ENCODE data around the gene DMD. TPM values are rescaled to one million over a fixed set of nuclear protein-coding genes. Genes with fewer than 3 reads are reported as not detected.

Gene DMD
- total and polyA plus RNA-seq, 2 donors from 2014 or later, result 4.2 to 17.9 TPM

DNA sequence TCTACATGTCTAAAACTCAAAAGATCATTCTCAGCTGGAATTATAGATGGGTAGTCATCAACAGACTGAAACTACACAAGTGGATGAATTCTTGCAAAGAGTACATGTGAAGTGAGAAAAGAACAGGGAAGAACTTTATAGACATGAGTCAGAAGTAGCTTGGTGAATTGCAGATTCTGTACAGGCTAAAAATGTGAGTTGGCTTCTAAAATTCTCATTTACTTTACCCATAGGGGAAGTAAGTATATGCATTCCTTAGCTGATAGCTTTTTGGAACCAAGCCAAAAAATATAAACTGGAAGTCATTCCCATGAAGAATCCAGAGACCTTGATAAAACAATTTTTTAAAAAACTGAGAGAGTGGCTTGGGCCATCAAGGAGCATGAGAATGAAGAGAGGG lies 1555.3 kb downstream of the DMD start:
- no peaks in the 10 kb centered on the region for H3K27me3 ChIP-seq (ENCODE audit: control insufficient read depth, insufficient read depth, low read length)
- H3K36me3 ChIP-seq (ENCODE audit: control insufficient read depth in 2 of 3, insufficient read depth in 3 of 3, low read length in 3 of 3), result no peaks in the 10 kb centered on the region
- H3K9me3 ChIP-seq (ENCODE audit: control insufficient read depth in 2 of 3, insufficient read depth in 1 of 3, low read length in 3 of 3), result no peaks in the 10 kb centered on the region
- no peak for FAIRE-seq
- no peak overlapping the region for H3K9ac ChIP-seq (ENCODE audit: low read length in 3 of 3)
- intact Hi-C loops (cut with DNase I), result no loop called here
- H3K27ac ChIP-seq (ENCODE audit: low read depth in 2 of 2, low read length in 2 of 2), result no peak overlapping the region
- H3K4me3 ChIP-seq (ENCODE audit: low read length in 3 of 3), result no peak overlapping the region
- TF ChIP-seq, protein P1, sequence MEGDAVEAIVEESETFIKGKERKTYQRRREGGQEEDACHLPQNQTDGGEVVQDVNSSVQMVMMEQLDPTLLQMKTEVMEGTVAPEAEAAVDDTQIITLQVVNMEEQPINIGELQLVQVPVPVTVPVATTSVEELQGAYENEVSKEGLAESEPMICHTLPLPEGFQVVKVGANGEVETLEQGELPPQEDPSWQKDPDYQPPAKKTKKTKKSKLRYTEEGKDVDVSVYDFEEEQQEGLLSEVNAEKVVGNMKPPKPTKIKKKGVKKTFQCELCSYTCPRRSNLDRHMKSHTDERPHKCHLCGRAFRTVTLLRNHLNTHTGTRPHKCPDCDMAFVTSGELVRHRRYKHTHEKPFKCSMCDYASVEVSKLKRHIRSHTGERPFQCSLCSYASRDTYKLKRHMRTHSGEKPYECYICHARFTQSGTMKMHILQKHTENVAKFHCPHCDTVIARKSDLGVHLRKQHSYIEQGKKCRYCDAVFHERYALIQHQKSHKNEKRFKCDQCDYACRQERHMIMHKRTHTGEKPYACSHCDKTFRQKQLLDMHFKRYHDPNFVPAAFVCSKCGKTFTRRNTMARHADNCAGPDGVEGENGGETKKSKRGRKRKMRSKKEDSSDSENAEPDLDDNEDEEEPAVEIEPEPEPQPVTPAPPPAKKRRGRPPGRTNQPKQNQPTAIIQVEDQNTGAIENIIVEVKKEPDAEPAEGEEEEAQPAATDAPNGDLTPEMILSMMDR (IDR thresholded peaks at IDR 0.05; ENCODE audit: borderline replicate concordance, extremely low read depth, insufficient read depth), result no peak
- no peaks in the 10 kb centered on the region for H3K4me1 ChIP-seq (ENCODE audit: control insufficient read depth in 2 of 3, insufficient read depth in 2 of 3, low read depth in 1 of 3, low read length in 3 of 3)
- DNase-seq, result no peak

DNA sequence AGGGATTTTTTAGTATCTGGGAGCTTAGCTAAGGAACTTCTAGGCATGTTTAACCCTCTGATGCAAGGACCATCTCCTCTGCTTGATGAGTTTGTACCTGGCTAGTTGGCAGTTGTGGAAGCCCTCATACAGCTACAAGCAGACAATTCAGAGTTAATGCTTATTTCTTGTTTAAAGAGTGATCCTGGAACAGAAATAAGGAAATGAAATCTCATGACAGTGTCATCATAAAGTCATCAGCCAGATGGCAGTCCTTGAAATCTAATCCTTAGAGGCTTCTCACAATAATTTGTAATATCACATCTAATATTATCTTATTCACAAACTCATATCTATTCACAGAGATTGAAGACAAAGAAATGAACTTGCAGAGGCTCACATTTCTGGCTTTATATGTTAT lies 1557.9 kb downstream of the DMD start:
- intact Hi-C loops (cut with DNase I), result no loop called here
- TF ChIP-seq, protein P1 (IDR thresholded peaks at IDR 0.05; ENCODE audit: borderline replicate concordance, extremely low read depth, insufficient read depth), result no peak
- no peak for FAIRE-seq

DNA sequence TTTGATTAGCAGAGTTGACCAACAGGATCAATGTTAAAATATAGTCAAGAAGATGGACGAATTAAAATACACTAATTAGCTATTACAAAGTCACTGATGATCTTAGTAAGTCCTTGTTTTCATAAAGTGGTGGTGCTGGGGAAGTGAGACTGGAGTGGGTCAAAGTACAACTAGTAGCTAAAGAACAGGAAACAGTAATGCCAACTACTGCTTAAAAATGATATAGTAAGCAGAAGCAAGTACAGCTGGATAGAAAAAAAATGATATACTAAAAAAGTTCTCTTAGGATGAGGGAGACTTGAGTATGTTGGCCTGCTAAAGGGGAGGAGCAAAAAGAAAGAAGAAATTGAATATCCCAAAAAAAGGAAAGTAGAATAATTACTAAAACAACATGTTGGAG lies 1558.7 kb downstream of the DMD start:
- no peaks in the 10 kb centered on the region for H3K27me3 ChIP-seq (ENCODE audit: control insufficient read depth, insufficient read depth, low read length)
- FAIRE-seq, result no peak
- H3K4me1 ChIP-seq (ENCODE audit: control insufficient read depth in 2 of 3, insufficient read depth in 2 of 3, low read depth in 1 of 3, low read length in 3 of 3), result no peaks in the 10 kb centered on the region
- no peak overlapping the region for H3K27ac ChIP-seq (ENCODE audit: low read depth in 2 of 2, low read length in 2 of 2)
- TF ChIP-seq, protein P1 (IDR thresholded peaks at IDR 0.05; ENCODE audit: borderline replicate concordance, extremely low read depth, insufficient read depth), result no peak
- intact Hi-C loops (cut with DNase I), result no loop called here
- no peak overlapping the region for H3K4me3 ChIP-seq (ENCODE audit: low read length in 3 of 3)
- H3K9ac ChIP-seq (ENCODE audit: low read length in 3 of 3), result no peak overlapping the region
- H3K9me3 ChIP-seq (ENCODE audit: control insufficient read depth in 2 of 3, insufficient read depth in 1 of 3, low read length in 3 of 3), result no peaks in the 10 kb centered on the region
- no peak for DNase-seq
- no peaks in the 10 kb centered on the region for H3K36me3 ChIP-seq (ENCODE audit: control insufficient read depth in 2 of 3, insufficient read depth in 3 of 3, low read length in 3 of 3)

More for the DNA sequence above, 1557.9 kb downstream of the DMD start:
- Histone ChIP-seq H3K9me3 (ENCODE audit: control insufficient read depth in 2 of 3, insufficient read depth in 1 of 3, low read length in 3 of 3) (no peaks in the 10 kb centered on the region), H3K4me1 (ENCODE audit: control insufficient read depth in 2 of 3, insufficient read depth in 2 of 3, low read depth in 1 of 3, low read length in 3 of 3) (no peaks in the 10 kb centered on the region), H3K27ac (ENCODE audit: low read depth in 2 of 2, low read length in 2 of 2) (no peak overlapping the region), H3K27me3 (ENCODE audit: control insufficient read depth, insufficient read depth, low read length) (no peaks in the 10 kb centered on the region), H3K9ac (ENCODE audit: low read length in 3 of 3) (no peak overlapping the region), H3K36me3 (ENCODE audit: control insufficient read depth in 2 of 3, insufficient read depth in 3 of 3, low read length in 3 of 3) (no peaks in the 10 kb centered on the region), H3K4me3 (ENCODE audit: low read length in 3 of 3) (no peak overlapping the region)
- no peak for DNase-seq

DNA sequence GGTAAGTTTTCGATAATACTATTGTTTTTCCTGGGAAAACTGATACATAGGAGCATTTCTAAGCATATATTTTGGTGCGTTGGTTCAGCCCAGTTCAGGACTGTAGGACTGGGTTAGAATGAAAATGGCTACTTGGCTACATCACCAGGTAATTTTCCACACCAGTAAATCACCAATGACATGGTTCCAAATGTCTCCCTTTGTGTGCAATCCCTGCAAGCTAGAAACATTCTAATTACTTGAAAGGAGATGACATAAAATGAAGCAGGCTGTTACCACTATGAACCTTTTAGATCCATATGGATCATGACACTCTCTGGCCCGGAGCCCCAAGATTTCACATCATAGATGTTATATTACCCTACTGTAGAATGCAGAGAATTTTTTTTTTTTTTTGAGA lies 1562.1 kb downstream of the DMD start:
- intact Hi-C loops (cut with DNase I), result no loop called here
- no peaks in the 10 kb centered on the region for H3K36me3 ChIP-seq (ENCODE audit: control insufficient read depth in 2 of 3, insufficient read depth in 3 of 3, low read length in 3 of 3)
- FAIRE-seq (no peak), DNase-seq (no peak)
- no peaks in the 10 kb centered on the region for H3K4me1 ChIP-seq (ENCODE audit: control insufficient read depth in 2 of 3, insufficient read depth in 2 of 3, low read depth in 1 of 3, low read length in 3 of 3)
- TF ChIP-seq, protein P1 (IDR thresholded peaks at IDR 0.05; ENCODE audit: borderline replicate concordance, extremely low read depth, insufficient read depth), result no peak
- no peak overlapping the region for H3K4me3 ChIP-seq (ENCODE audit: low read length in 3 of 3)
- H3K27me3 ChIP-seq (ENCODE audit: control insufficient read depth, insufficient read depth, low read length), result no peaks in the 10 kb centered on the region
- H3K27ac ChIP-seq (ENCODE audit: low read depth in 2 of 2, low read length in 2 of 2), result no peak overlapping the region
- H3K9me3 ChIP-seq (ENCODE audit: control insufficient read depth in 2 of 3, insufficient read depth in 1 of 3, low read length in 3 of 3), result no peaks in the 10 kb centered on the region
- no peak overlapping the region for H3K9ac ChIP-seq (ENCODE audit: low read length in 3 of 3)

Data from kidney (tissue), 14 donors.